Activated naive CD8-positive, alpha-beta T cell treated with anti-CD3 and anti-CD28 coated beads for 36 hours (primary cell): ENCODE measurements around the gene CCNY. TPM values are rescaled to one million over a fixed set of nuclear protein-coding genes. Genes with fewer than 3 reads are reported as not detected.

ENCODE experiments used
- DNase-seq: peaks from one replicate; pipeline ENCODE4 v3.0.0; 2021
- H3K27ac Mint-ChIP-seq: one replicate; pipeline ENCODE4 v1.8.0; 2022; ENCODE audit warnings: mild to moderate bottlenecking, moderate library complexity, mixed read lengths
- H3K27me3 Mint-ChIP-seq: one replicate; pipeline ENCODE4 v1.8.0; 2022; ENCODE audit warnings: mild to moderate bottlenecking, mixed read lengths
- H3K36me3 Mint-ChIP-seq: one replicate; pipeline ENCODE4 v1.8.0; 2021; ENCODE audit warnings: mild to moderate bottlenecking, mixed read lengths
- H3K4me1 Mint-ChIP-seq: one replicate; pipeline ENCODE4 v1.8.0; 2021; ENCODE audit warnings: mixed read lengths
- H3K4me3 Mint-ChIP-seq: one replicate; pipeline ENCODE4 v1.8.0; 2022; ENCODE audit warnings: mild to moderate bottlenecking, moderate library complexity, mixed read lengths
- H3K9me3 Mint-ChIP-seq: one replicate; pipeline ENCODE4 v1.8.0; 2022; ENCODE audit warnings: mixed read lengths
- total RNA-seq, 2 experiments: library from RNA; stranded (reverse); gene quantifications; one replicate each; pipeline ENCODE4 v1.2.3, GENCODE V29; 2021

The CCNY gene
- total RNA-seq, 2 experiments from 2014 or later: 52.1 to 55.2 TPM

DNA sequence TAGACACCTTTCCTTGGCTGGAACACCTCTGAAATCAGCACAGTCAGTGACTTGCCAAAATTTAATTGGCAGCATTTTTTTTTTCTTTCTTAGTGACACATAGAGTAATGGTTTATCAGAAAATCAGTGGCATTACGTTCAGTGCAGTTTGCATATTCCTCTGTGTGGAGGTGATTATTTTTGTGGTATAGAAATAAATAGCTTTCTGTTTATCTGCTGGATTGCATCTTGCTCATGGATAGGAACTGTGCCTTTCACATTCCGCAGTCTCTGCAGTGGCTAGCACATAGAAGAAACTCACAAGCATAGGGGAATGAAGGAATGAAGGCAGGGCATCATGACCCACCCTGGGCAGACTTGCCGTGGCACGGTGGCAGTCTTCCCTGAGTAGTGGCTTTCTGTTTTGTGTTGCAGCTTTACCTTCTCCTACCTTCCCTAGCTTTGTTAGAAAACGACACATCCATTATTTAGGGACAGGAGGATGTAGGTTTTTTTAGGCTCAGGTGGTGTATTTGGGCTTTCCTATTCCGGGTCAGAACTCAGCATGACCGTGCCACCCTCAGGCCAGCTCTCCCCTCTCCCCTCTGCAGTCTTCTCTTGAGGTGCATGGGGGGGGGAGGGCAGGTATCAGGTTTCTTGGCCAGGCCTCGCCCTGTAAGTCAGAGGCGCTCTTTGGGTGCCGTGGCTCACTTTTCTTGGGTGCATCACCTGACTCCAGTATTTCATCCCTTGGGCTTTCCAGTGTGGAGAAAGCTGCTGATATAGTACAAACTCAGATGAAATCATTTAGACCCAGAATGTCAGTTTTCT is 156.3 kb downstream of the CCNY start:
- H3K36me3 Mint-ChIP-seq: peaks cover 10% of the 10 kb centered on the region
- H3K27ac Mint-ChIP-seq: no peak overlapping the region
- H3K4me3 Mint-ChIP-seq: no peak overlapping the region

DNA sequence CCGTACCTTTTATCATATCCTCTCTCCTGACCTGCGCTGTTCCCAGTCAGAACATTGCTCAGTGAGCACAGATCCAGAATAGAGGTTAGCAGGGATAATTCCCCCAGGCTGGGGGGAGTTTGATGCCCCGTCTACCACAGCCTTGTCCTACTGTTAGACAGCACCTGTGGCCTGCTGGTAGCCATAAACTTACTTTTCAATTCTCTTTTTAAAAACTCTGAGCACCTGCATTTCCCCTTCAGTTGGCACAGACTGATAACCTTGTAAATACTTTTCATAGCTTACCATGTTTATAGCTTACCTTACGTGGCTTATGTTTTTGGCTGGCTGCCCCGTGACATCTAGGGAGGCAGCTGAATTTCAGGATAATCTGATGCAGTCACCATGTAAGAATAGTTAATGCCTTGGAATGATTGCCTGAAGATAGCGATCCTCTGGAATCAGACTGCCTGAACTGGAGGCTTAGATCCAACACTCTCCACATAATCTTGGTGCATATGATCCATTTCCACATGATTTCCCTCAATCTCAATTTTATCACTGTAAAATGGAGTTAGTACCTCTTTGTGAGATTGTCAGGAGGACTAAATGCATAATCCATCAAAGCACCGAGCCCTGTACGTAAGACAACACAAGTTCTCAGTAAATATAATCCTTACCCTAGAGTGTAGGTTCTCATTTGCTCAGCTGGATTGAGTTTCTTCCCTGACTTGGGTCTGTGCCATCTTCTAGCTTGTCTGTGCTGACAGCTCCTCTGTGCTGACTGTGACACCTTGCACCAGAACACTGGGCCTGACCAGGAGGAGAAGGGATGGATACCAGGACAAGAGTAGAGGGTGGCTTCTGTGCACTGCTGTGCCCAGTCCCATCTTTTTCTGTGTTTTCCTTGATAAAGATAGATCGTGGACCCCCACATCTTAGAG is 157.1 kb downstream of the CCNY start:
- Mint-ChIP-seq H3K27ac (no peak overlapping the region), H3K4me1 (peaks cover 46% of the 10 kb centered on the region), H3K27me3 (no peaks in the 10 kb centered on the region), H3K36me3 (peaks cover 10% of the 10 kb centered on the region), H3K4me3 (no peak overlapping the region), H3K9me3 (no peaks in the 10 kb centered on the region)
- DNase-seq: no peak

More for the DNA sequence above, 156.3 kb downstream of the CCNY start:
- Mint-ChIP-seq H3K9me3 (no peaks in the 10 kb centered on the region), H3K4me1 (peaks cover 40% of the 10 kb centered on the region), H3K27me3 (no peaks in the 10 kb centered on the region)
- no peak for DNase-seq

DNA sequence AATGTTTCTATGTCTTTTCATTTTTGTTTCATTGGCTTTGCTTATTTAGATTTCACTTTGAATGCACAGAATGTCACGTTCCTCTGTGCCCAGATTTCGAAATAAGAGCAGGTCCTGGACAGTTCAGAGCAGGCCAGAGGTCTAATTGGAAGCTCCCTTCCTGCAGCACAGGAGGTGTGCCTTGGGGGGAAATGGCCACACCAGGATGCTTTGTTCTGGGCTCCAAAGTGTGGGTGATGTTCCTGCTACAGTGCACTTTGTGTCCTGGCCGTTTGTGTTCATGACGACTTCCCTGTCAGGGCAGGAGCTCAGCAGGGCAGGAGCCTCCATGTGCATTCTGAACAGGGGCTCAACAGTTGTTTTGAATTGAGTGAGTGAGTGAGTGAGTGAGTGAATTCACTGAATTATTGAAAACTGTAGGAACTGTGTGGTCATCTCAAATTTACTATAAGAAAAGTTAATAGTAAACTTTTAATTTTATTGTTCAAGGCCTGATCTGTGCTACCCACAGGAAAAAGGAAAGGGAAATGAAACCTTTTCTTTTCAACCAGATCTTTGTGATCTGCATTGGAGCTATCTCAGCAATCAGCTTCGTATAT is 159.3 kb downstream of the CCNY start:
- Mint-ChIP-seq H3K4me1 (peaks cover 52% of the 10 kb centered on the region), H3K27me3 (no peaks in the 10 kb centered on the region), H3K4me3 (no peak overlapping the region), H3K36me3 (peaks cover 5% of the 10 kb centered on the region), H3K9me3 (no peaks in the 10 kb centered on the region), H3K27ac (peak overlapping the region; percentile 61)
- DNase-seq: no peak

DNA sequence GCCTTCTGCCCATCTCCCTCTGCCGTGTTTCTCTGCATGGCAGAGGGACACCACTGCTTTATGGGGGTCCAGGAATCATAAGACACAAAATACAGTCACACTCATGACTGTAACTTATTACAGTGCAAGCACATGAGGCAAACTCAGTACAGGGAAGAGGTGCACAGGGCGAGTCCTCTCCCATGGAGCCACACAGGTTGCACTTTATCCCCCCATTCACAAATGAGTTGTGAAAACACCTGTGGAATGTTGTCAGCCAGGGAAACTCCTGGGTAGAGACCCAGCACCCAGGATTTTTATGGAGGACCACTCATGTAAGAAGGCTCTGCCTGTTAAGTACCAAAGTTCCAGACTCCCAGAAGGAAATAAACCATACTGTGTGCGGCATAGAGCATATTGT is 161.6 kb downstream of the CCNY start:
- no peak overlapping the region for H3K4me3 Mint-ChIP-seq
- peaks cover 50% of the 10 kb centered on the region for H3K4me1 Mint-ChIP-seq
- H3K36me3 Mint-ChIP-seq: peaks cover 3% of the 10 kb centered on the region
- no peak for DNase-seq
- H3K27me3 Mint-ChIP-seq: no peaks in the 10 kb centered on the region
- no peak overlapping the region for H3K27ac Mint-ChIP-seq
- no peaks in the 10 kb centered on the region for H3K9me3 Mint-ChIP-seq

DNA sequence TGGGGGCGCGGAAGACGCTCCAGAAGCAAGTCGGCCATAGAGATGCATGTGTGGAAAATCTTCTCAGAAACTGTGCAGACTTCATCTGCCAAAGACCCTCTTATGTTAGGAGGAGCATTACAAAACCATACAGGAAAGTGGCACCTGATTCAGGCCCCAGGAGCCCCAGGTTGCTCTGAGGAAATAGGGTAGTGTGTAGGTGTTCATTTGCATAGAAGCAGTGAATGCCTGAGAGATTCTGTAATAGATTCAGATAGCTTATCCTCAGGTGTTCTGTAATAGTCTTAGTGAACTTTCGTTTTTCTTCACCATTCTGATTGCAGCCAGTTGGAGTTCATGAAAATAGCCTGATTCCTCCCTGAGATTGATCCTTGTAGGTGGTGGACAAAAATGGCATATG is 162.4 kb downstream of the CCNY start:
- Mint-ChIP-seq H3K4me1 (peaks cover 43% of the 10 kb centered on the region), H3K4me3 (no peak overlapping the region), H3K36me3 (peaks cover 3% of the 10 kb centered on the region), H3K9me3 (no peaks in the 10 kb centered on the region), H3K27me3 (no peaks in the 10 kb centered on the region), H3K27ac (no peak overlapping the region)
- DNase-seq: no peak

DNA sequence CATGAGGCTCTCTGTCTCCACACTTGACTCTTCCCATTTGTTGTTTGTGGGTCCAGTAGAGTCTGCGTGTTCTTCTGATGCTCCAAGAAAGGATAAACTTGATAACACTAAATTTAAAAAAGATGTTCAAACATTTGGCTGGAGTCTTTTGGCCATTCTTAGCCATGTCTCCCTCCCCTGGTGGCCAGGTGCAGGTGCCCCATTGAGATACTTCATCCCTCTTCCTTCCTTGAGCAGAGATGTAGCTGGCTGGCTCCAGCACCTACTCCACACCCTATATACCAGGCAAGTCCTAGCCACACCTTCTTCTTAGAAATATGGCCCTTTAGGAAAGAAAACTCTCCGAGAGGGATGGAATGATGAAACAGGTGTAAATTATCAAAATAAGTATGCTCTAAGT is 165.6 kb downstream of the CCNY start:
- Mint-ChIP-seq H3K36me3 (peaks cover 3% of the 10 kb centered on the region), H3K27ac (no peak overlapping the region), H3K27me3 (no peaks in the 10 kb centered on the region), H3K9me3 (no peaks in the 10 kb centered on the region), H3K4me1 (peaks cover 29% of the 10 kb centered on the region), H3K4me3 (no peak overlapping the region)
- DNase-seq: no peak

DNA sequence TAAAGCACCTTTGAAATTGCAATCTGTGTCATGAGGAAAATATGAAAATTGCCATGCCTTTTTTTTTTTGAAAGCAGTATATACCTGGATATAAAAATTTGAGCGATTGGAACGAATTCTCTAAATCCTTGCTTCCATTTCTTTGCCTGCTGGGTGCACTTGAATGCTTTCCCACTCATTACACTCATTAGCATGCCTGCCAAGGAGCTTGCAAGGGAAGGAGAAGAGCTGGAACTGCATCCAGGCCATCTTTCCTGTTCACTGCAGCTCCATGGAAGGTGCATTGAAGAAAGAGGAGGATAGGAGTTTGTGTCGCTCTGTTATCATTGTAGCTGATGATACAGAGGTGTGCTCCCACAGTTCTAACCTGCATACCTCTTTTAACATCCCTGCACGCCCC is 166.4 kb downstream of the CCNY start:
- H3K27me3 Mint-ChIP-seq: no peaks in the 10 kb centered on the region
- no peak for DNase-seq
- no peaks in the 10 kb centered on the region for H3K9me3 Mint-ChIP-seq
- no peak overlapping the region for H3K27ac Mint-ChIP-seq
- peaks cover 3% of the 10 kb centered on the region for H3K36me3 Mint-ChIP-seq
- H3K4me1 Mint-ChIP-seq: peaks cover 28% of the 10 kb centered on the region
- no peak overlapping the region for H3K4me3 Mint-ChIP-seq

DNA sequence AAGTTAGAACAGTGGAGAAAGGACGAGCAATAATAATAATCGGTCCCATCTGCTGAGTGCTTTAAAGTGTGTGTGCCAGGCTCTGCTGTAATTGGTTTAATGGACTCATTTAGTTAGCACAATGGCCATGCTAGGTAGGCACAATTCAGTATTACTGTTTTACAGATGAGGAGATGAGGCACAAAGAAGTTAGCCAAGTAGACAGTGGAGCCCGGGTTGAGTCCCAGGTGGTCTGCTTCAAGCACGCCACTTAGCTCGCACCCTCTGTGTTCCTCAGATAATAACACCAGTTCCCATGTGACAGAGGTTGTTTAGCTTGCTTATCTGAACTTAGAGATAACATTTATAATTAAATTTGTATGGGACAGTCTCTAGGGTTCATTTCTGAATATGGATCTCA is 167.3 kb downstream of the CCNY start:
- peaks cover 25% of the 10 kb centered on the region for H3K4me1 Mint-ChIP-seq
- H3K27me3 Mint-ChIP-seq: no peaks in the 10 kb centered on the region
- no peak for DNase-seq
- H3K4me3 Mint-ChIP-seq: no peak overlapping the region
- no peaks in the 10 kb centered on the region for H3K9me3 Mint-ChIP-seq
- no peak overlapping the region for H3K27ac Mint-ChIP-seq
- peaks cover 3% of the 10 kb centered on the region for H3K36me3 Mint-ChIP-seq

DNA sequence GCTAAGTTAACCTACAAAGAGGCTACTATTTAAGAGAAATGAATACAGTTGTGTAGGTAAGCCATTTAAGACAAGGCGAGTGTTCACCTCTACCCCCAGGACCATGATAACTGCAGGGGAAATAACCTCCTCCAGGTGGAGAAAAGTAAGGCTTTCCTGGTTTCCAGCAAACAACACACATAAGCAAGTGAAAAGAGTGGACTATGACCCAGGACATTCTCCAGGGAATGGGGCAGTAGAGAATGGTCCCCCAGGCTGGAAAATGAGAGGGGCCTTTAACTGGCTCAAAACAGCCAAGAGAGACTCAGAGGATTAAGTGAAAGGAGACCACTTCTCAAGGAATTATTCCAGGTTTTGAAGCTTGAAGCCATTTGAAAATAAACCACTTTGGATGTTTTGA is 167.8 kb downstream of the CCNY start:
- Mint-ChIP-seq H3K4me1 (peaks cover 20% of the 10 kb centered on the region), H3K36me3 (peaks cover 3% of the 10 kb centered on the region), H3K27me3 (no peaks in the 10 kb centered on the region), H3K9me3 (no peaks in the 10 kb centered on the region), H3K27ac (no peak overlapping the region), H3K4me3 (no peak overlapping the region)
- no peak for DNase-seq

DNA sequence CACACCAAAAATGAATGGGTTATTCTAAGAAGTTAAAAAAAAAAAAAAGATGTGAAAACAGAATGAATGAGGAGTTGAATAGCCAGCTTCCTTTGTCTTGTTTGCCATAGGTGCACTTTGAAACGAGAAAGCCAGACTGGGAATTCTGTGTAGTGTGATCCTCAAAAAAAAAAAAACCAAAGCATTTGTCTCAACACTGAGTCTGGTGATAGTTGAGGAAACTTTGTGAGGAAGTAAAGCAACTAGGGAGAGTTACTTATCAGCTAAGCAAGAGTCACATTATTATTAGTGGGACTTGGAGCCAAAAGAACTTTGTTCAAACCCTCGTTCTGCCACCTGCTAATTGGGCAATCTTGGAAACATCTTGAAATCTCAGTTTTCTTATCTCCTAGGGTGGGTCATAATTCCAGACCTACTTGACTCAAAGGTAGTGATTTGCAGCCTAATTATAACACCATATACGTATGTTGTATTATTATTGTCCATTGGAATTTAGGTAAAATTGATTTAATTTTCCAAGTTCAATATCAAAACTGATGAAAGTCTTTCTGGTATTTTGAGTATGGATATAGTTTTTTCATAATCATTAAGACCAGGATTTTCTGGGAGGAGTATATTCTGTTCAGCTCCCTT is 169.0 kb downstream of the CCNY start:
- Mint-ChIP-seq H3K4me1 (peaks cover 17% of the 10 kb centered on the region), H3K9me3 (no peaks in the 10 kb centered on the region), H3K4me3 (no peak overlapping the region), H3K27ac (no peak overlapping the region), H3K36me3 (peaks cover 3% of the 10 kb centered on the region), H3K27me3 (no peaks in the 10 kb centered on the region)
- no peak for DNase-seq

DNA sequence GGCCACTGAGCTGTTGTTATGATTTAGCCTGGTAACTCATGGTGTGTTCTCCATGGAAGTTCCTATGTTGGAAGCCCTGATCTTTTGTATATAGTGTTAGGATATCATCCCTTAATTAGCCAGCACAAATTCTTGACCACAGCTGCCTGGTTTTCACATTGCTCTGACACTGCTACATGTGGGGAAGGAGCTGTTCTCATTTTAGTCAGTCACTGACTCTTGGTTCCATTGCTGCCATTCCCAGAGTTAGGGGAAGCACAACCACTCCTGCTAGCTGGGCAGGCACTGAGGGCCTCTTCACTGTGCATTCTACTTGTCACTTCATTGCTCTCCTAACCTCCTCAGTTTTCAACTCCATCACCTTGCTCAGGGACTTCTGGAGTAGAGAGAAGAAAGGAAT is 170.4 kb downstream of the CCNY start:
- H3K9me3 Mint-ChIP-seq: no peaks in the 10 kb centered on the region
- H3K27ac Mint-ChIP-seq: no peak overlapping the region
- no peak overlapping the region for H3K4me3 Mint-ChIP-seq
- H3K36me3 Mint-ChIP-seq: peaks cover 4% of the 10 kb centered on the region
- no peaks in the 10 kb centered on the region for H3K27me3 Mint-ChIP-seq
- DNase-seq: no peak
- H3K4me1 Mint-ChIP-seq: peaks cover 11% of the 10 kb centered on the region

DNA sequence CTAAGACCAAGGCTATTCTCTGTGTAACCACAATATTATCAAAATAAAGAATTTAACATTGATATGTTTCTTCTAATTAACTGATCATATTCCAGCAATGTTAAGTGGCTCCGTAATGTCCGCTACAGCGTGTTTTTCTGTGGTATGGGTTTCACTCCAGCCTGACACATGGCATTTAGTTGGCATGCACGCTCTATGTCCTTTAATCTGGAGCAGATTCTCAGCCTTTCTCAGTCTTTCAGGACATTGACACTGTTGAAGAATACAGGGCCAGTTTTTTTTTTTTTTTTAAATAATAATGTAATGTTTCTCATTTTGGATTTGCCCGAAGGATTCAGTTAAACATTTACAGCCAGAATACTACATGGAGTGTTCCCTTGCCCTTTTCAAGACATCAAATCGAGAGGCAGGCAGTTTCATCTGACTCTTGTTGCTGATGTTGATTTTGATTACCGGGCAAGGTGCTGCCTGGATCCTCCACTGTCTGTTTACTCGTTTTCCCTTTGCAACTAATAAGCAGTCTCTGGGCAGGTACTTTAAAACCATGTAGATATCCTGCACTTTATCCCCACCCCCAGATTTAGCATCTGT is 171.3 kb downstream of the CCNY start:
- no peak for DNase-seq
- peaks cover 3% of the 10 kb centered on the region for H3K36me3 Mint-ChIP-seq
- H3K9me3 Mint-ChIP-seq: no peaks in the 10 kb centered on the region
- no peaks in the 10 kb centered on the region for H3K27me3 Mint-ChIP-seq
- no peak overlapping the region for H3K27ac Mint-ChIP-seq
- no peak overlapping the region for H3K4me3 Mint-ChIP-seq
- H3K4me1 Mint-ChIP-seq: peaks cover 10% of the 10 kb centered on the region

DNA sequence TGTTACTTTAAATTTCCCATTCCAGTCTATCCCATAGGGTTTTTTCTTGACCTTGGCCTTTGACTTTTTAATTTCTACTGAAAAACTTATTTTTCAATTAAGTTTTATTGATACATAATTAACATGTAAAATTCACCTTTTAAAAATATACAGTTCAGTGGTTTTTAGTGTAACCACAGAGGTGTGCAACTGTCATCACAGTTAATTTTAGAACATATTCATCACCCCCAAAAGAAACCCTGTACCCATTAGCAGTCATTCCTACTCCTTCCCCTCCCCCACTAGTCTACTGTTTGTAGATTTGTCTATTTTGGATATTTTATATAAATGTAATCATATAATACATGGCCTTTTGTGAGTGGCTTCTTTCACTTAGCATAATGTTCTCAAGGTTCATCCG is 172.3 kb downstream of the CCNY start:
- H3K27me3 Mint-ChIP-seq: no peaks in the 10 kb centered on the region
- no peak for DNase-seq
- no peak overlapping the region for H3K27ac Mint-ChIP-seq
- peaks cover 15% of the 10 kb centered on the region for H3K4me1 Mint-ChIP-seq
- no peak overlapping the region for H3K4me3 Mint-ChIP-seq
- H3K36me3 Mint-ChIP-seq: peaks cover 3% of the 10 kb centered on the region
- H3K9me3 Mint-ChIP-seq: no peaks in the 10 kb centered on the region

DNA sequence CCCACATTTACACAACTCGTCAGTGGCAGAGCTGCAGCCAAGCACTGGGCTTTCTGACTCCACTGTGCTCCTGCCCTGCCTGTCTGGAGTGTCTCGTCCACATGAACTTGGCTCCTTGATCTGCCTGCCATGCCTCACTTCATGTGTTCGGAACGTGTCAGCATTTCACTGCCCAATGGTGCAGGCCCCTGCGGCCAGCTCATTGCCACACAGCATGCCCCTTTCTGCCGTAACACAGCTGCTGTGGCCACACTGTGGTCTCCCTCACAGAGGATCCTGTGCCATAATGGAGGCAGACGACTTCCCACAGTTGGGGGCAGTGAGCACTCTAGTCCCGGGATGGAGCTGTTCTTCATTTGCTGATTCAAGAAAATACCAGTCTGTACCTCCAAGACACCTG is 174.6 kb downstream of the CCNY start:
- H3K4me3 Mint-ChIP-seq: no peak overlapping the region
- peaks cover 5% of the 10 kb centered on the region for H3K36me3 Mint-ChIP-seq
- H3K9me3 Mint-ChIP-seq: no peaks in the 10 kb centered on the region
- peaks cover 24% of the 10 kb centered on the region for H3K4me1 Mint-ChIP-seq
- H3K27me3 Mint-ChIP-seq: no peaks in the 10 kb centered on the region
- H3K27ac Mint-ChIP-seq: no peak overlapping the region
- no peak for DNase-seq
